Stimulated activated CD4-positive, alpha-beta T cell treated with anti-CD3 and anti-CD28 coated beads, Interleukin-15, amount 100 ng/mL, for 1 hour (primary cell): ENCODE data around the gene SCN8A.
"Not testable (repeated sequence)": the region's sequence is repeated elsewhere in the genome, so short reads cannot be mapped to it uniquely, and the experiment has no call there.

Source experiments
- DNase-seq, 2 donors: peaks; one replicate each; pipeline ENCODE4 v3.0.0-alpha.2; 2020; ENCODE audit warnings: low read depth in 1 of 2, low spot score in 1 of 2

Gene SCN8A

GRCh38 chr12:51622564-51622963 is 31.5 kb downstream of the SCN8A start:
- no peak for DNase-seq

GRCh38 chr12:51625370-51625769 is 34.3 kb downstream of the SCN8A start:
- no peak for DNase-seq

- DNase-seq, result no peak
These were observed 35.1 kb downstream of the SCN8A start for GRCh38 chr12:51626115-51626514.

GRCh38 chr12:51626629-51627028 is 35.6 kb downstream of the SCN8A start:
- DNase-seq, result no peak

GRCh38 chr12:51630256-51630880 is 39.3 kb downstream of the SCN8A start:
- DNase-seq, result no peak

- no peak for DNase-seq
These were observed 40.0 kb downstream of the SCN8A start for GRCh38 chr12:51630986-51631385.

GRCh38 chr12:51631591-51631990 is 40.6 kb downstream of the SCN8A start:
- no peak for DNase-seq

- no peak for DNase-seq
These were observed 41.6 kb downstream of the SCN8A start for GRCh38 chr12:51632623-51633022.

GRCh38 chr12:51635346-51635745 is 44.3 kb downstream of the SCN8A start:
- no peak for DNase-seq

GRCh38 chr12:51636581-51636980 is 45.5 kb downstream of the SCN8A start:
- no peak for DNase-seq

GRCh38 chr12:51636986-51637385 is 46.0 kb downstream of the SCN8A start:
- DNase-seq, result no peak

- DNase-seq, result no peak
These were observed 48.3 kb downstream of the SCN8A start for GRCh38 chr12:51639361-51639760.

- DNase-seq, result no peak
These were observed 51.3 kb downstream of the SCN8A start for GRCh38 chr12:51642286-51642685.

- DNase-seq, result no peak
These were observed 52.9 kb downstream of the SCN8A start for GRCh38 chr12:51643951-51644350.

- DNase-seq, result not testable (repeated sequence)
These were observed 53.7 kb downstream of the SCN8A start for GRCh38 chr12:51644691-51645090.

GRCh38 chr12:51645961-51646360 is 54.9 kb downstream of the SCN8A start:
- no peak for DNase-seq

- no peak for DNase-seq
These were observed 56.6 kb downstream of the SCN8A start for GRCh38 chr12:51647647-51648046.

- DNase-seq, result no peak
These were observed 62.4 kb downstream of the SCN8A start for GRCh38 chr12:51653431-51653830.

- DNase-seq, result no peak
These were observed 70.2 kb downstream of the SCN8A start for GRCh38 chr12:51661199-51661598.

GRCh38 chr12:51661836-51662235 is 70.8 kb downstream of the SCN8A start:
- DNase-seq, result no peak

- no peak for DNase-seq
These were observed 71.7 kb downstream of the SCN8A start for GRCh38 chr12:51662728-51663154.

- DNase-seq, result no peak
These were observed 72.4 kb downstream of the SCN8A start for GRCh38 chr12:51663390-51663789.

GRCh38 chr12:51666696-51667095 is 75.7 kb downstream of the SCN8A start:
- no peak for DNase-seq

GRCh38 chr12:51667269-51667668 is 76.2 kb downstream of the SCN8A start:
- no peak for DNase-seq
